ENCODE data around the gene MDFIC2. TPM values are rescaled to one million over a fixed set of nuclear protein-coding genes. Genes with fewer than 3 reads are reported as not detected.
"Not testable (repeated sequence)": the region's sequence is repeated elsewhere in the genome, so short reads cannot be mapped to it uniquely, and the experiment has no call there.

Gene MDFIC2
- total and polyA plus RNA-seq, 2 experiments from 2014 or later, result not detected

DNA sequence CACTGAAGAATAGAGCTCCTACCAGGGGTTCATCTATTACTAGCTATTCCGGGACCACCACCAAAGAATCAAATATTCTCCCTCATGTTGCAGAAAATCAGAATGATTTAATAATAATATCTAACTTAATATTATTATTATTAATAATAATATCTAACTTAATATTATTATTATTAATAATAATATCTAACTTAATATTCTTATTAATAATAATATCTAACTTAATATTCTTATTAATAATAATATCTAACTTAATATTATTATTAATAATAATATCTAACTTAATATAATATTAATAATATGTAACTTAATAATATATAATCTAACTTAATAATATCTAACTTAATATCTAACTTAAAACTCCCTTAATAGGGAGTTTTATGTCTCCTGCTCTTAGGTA, 24.4 kb upstream of the MDFIC2 start:
- H3K4me3 ChIP-seq; DNase-seq (ENCODE audit: low spot score); H3F3A ChIP-seq (replicated peaks; ENCODE audit: low read depth); H3K79me2 ChIP-seq (replicated peaks; ENCODE audit: insufficient read depth); H3K36me3 Mint-ChIP-seq (ENCODE audit: low read depth); H3K9me2 ChIP-seq (ENCODE audit: insufficient read depth); H3K36me3 ChIP-seq (ENCODE audit: insufficient read depth); ATAC-seq; H3K27ac Mint-ChIP-seq; H3K4me3 Mint-ChIP-seq; H3K4me1 Mint-ChIP-seq; H2AFZ ChIP-seq; H3K9me3 Mint-ChIP-seq; H3K27me3 ChIP-seq (ENCODE audit: insufficient read depth); H3K27me3 Mint-ChIP-seq (ENCODE audit: insufficient read depth, low read depth, poor library complexity); H4K20me1 ChIP-seq (replicated peaks; ENCODE audit: insufficient read depth); H3K4me2 ChIP-seq; H3K4me1 ChIP-seq (ENCODE audit: insufficient read depth); H3K27ac ChIP-seq (ENCODE audit: low read depth): not testable (repeated sequence)

- H3K27me3 ChIP-seq (ENCODE audit: insufficient read depth), result no peaks in the 10 kb centered on the region
- H3K9me3 Mint-ChIP-seq, result peaks cover 5% of the 10 kb centered on the region; the same call in 2 of the 3 replicates
- H3K27ac Mint-ChIP-seq, result no peak overlapping the region
- H4K20me1 ChIP-seq (replicated peaks; ENCODE audit: insufficient read depth), result no peaks in the 10 kb centered on the region
- no peak for ATAC-seq
- no peak overlapping the region for H3K4me3 ChIP-seq
- no peaks in the 10 kb centered on the region for H3K9me2 ChIP-seq (ENCODE audit: insufficient read depth)
- peaks cover 3% of the 10 kb centered on the region; the same call in 1 of the 3 replicates for H3K36me3 Mint-ChIP-seq (ENCODE audit: low read depth)
- no peaks in the 10 kb centered on the region for H3F3A ChIP-seq (replicated peaks; ENCODE audit: low read depth)
- no peak overlapping the region for H3K4me2 ChIP-seq
- DNase-seq (ENCODE audit: low spot score), result no peak
- no peak overlapping the region for H3K4me3 Mint-ChIP-seq
- H3K4me1 Mint-ChIP-seq, result no peaks in the 10 kb centered on the region
- no peak overlapping the region for H3K27ac ChIP-seq (ENCODE audit: low read depth)
- no peaks in the 10 kb centered on the region for H3K79me2 ChIP-seq (replicated peaks; ENCODE audit: insufficient read depth)
- H3K27me3 Mint-ChIP-seq (ENCODE audit: insufficient read depth, low read depth, poor library complexity), result no peaks in the 10 kb centered on the region
- no peak for TF ChIP-seq ZNF114 (CRISPR knock-in tag; IDR thresholded peaks at IDR 0.05)
- TF ChIP-seq NANOG (IDR thresholded peaks at IDR 0.05; ENCODE audit: borderline replicate concordance), result no peak
- no peak for TF ChIP-seq ZNF462 (CRISPR knock-in tag; IDR thresholded peaks at IDR 0.05)
- no peak for TF ChIP-seq JUNB (IDR thresholded peaks at IDR 0.05; ENCODE audit: unreplicated experiment)
- TF ChIP-seq POLR2AphosphoS5 (IDR thresholded peaks at IDR 0.05; ENCODE audit: low read depth), result no peak
- no peak for TF ChIP-seq EZH2 (IDR thresholded peaks at IDR 0.05; ENCODE audit: low read depth, unreplicated experiment)
- no peak for TF ChIP-seq REST (IDR thresholded peaks at IDR 0.05; ENCODE audit: unreplicated experiment)
- H2AFZ ChIP-seq, result no peak overlapping the region
- no peaks in the 10 kb centered on the region for H3K4me1 ChIP-seq (ENCODE audit: insufficient read depth)
- no peaks in the 10 kb centered on the region for H3K36me3 ChIP-seq (ENCODE audit: insufficient read depth)
These were observed 20.6 kb upstream of the MDFIC2 start for GRCh38 chr3:70333080-70333479.
